ENCODE results near the gene IGFBP4.

- no peak for TF ChIP-seq CTCF (IDR thresholded peaks at IDR 0.05)
- no peak for TF ChIP-seq POLR2A (IDR thresholded peaks at IDR 0.05)
Observed at GRCh38 chr17:40454613-40454995, 11.4 kb downstream of the IGFBP4 start.

Measured in tibial nerve (tissue), 3 donors.